GM06990 (cell line): Measurements from ENCODE around the gene USP9Y.

ENCODE experiments used
- DNase-seq: peaks from one replicate; pipeline ENCODE4 v3.0.0-alpha.2; 2011; ENCODE audit not compliant: insufficient read length; ENCODE audit errors: extremely low read depth
- H3K27me3 ChIP-seq: replicated peaks from 2 replicates; pipeline ENCODE4 v1.6.0; 2011; ENCODE audit warnings: low read length; ENCODE audit not compliant: control insufficient read depth, insufficient read depth
- H3K36me3 ChIP-seq: 2 replicates; pipeline ENCODE4 v1.5.1; 2011; ENCODE audit warnings: low read length; ENCODE audit not compliant: control insufficient read depth, insufficient read depth
- H3K4me3 ChIP-seq: replicated peaks from 2 replicates; pipeline ENCODE4 v1.5.1; 2011; ENCODE audit warnings: low read depth, mild to moderate bottlenecking, control low read depth, low read length
- TF ChIP-seq, protein P1 (sequence below): IDR thresholded peaks from 2 replicates; pipeline ENCODE4 v1.5.1; 2011; ENCODE audit warnings: low read length, control low read depth, mild to moderate bottlenecking, inconsistent platforms; ENCODE audit not compliant: insufficient read depth, poor library complexity, severe bottlenecking

Gene USP9Y

DNA sequence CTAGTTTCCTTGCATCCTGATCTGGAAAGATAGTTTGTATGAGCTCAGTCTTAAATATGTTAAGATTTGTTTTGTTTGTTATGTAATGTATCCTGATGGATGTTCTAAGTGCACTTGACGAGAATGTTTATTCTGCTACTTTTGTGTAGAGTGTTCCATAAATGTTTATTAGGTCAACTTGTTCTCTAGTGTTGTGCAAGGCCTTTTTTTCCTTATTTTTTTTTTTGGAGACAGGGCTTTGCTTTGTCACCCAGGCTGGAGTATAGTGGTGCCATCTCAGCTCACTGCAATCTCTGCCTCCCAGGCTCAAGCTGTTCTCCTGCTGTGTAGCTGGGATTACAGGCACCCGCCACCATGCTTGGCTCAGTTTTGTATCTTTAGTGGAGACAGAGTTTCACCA lies 28.7 kb downstream of the USP9Y start:
- H3K36me3 ChIP-seq: no peaks in the 10 kb centered on the region
- TF ChIP-seq, protein P1, sequence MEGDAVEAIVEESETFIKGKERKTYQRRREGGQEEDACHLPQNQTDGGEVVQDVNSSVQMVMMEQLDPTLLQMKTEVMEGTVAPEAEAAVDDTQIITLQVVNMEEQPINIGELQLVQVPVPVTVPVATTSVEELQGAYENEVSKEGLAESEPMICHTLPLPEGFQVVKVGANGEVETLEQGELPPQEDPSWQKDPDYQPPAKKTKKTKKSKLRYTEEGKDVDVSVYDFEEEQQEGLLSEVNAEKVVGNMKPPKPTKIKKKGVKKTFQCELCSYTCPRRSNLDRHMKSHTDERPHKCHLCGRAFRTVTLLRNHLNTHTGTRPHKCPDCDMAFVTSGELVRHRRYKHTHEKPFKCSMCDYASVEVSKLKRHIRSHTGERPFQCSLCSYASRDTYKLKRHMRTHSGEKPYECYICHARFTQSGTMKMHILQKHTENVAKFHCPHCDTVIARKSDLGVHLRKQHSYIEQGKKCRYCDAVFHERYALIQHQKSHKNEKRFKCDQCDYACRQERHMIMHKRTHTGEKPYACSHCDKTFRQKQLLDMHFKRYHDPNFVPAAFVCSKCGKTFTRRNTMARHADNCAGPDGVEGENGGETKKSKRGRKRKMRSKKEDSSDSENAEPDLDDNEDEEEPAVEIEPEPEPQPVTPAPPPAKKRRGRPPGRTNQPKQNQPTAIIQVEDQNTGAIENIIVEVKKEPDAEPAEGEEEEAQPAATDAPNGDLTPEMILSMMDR: no peak
- H3K27me3 ChIP-seq: no peaks in the 10 kb centered on the region

DNA sequence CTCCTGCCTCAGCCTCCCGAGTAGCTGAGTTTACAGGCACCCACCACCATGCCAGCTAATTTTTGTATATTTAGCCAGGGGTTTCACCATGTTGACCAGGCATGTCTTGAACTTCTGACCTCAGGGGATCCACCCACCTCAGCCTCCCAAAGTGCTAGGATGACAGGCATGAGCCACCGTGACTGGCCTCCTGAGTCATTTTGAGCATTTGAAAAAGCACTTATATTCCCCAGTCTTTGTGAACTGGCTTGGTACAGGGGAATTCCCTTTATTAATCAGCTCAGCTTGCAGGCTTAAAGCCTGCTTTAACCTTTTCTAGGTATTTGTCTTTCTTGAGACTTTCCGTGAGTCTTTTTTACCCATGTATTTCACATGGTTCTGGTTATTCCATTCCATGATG lies 32.6 kb downstream of the USP9Y start:
- H3K27me3 ChIP-seq: no peaks in the 10 kb centered on the region

More for the DNA sequence above, 28.7 kb downstream of the USP9Y start:
- no peak for DNase-seq
- H3K4me3 ChIP-seq: no peak overlapping the region

GRCh38 chrY:12734051-12734450 lies 33.0 kb downstream of the USP9Y start:
- Histone ChIP-seq H3K4me3 (no peak overlapping the region), H3K36me3 (no peaks in the 10 kb centered on the region), H3K27me3 (no peaks in the 10 kb centered on the region)
- DNase-seq: no peak
- TF ChIP-seq, protein P1: no peak

More for the DNA sequence above, 32.6 kb downstream of the USP9Y start:
- Histone ChIP-seq H3K4me3 (no peak overlapping the region), H3K36me3 (no peaks in the 10 kb centered on the region)
- TF ChIP-seq, protein P1: no peak
- no peak for DNase-seq

DNA sequence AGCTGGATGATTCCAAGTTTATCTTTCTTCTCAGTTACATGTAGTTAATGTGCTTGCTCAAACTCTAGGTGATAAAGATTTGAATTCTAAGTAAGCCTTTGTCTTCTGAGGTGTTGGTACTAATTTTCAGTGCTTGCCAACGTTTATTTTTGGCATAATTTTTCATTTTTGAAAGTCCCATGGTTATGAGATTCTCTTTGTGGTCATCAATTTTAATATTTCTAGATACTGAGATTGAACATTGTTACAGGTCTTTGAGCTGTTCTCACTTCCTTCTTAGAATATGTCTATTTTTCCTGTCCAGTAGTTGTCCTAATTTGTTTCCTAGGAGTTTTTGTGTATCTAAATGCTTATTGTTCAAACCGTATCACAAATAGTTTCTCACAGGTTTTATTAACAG lies 40.4 kb downstream of the USP9Y start:
- Histone ChIP-seq H3K36me3 (no peaks in the 10 kb centered on the region), H3K27me3 (no peaks in the 10 kb centered on the region), H3K4me3 (no peak overlapping the region)
- TF ChIP-seq, protein P1: no peak
- no peak for DNase-seq

DNA sequence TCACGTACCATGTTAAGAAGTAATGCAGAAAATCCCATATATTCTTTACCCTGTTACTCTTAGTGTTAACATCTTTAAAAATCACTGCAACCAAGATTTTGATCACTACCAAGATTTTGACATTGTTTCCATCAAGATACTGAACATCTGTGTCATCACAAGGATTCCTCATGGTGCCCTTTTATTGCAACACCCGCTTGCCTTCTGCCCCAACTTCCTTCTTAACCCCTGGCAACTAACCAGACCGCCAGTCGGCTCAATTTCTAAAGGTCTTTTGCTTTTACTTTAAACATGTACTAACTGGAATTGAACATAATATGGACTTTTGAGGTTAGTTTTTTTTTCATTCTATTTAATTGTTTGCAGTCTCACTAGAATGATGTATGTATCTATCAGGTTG lies 41.7 kb downstream of the USP9Y start:
- TF ChIP-seq, protein P1: no peak
- DNase-seq: no peak
- Histone ChIP-seq H3K27me3 (no peaks in the 10 kb centered on the region), H3K4me3 (no peak overlapping the region), H3K36me3 (no peaks in the 10 kb centered on the region)

GRCh38 chrY:12744091-12744490 lies 43.1 kb downstream of the USP9Y start:
- Histone ChIP-seq H3K36me3 (no peaks in the 10 kb centered on the region), H3K4me3 (no peak overlapping the region), H3K27me3 (no peaks in the 10 kb centered on the region)
- TF ChIP-seq, protein P1: no peak
- no peak for DNase-seq
